Endothelial cell (in vitro differentiated cells): ENCODE results near the gene RRM2. TPM values are rescaled to one million over a fixed set of nuclear protein-coding genes. Genes with fewer than 3 reads are reported as not detected.
A peak's percentile ranks its signal among the peaks of the same experiment; 100 is the strongest.

Experiments
- DNase-seq: peaks from one replicate; pipeline ENCODE4 v3.0.0; 2021; ENCODE audit warnings: low spot score
- H3K27ac Mint-ChIP-seq: one replicate; pipeline ENCODE4 v1.8.0; 2021; ENCODE audit warnings: mixed read lengths, inconsistent platforms; ENCODE audit not compliant: unreplicated experiment
- H3K27me3 Mint-ChIP-seq: one replicate; pipeline ENCODE4 v1.8.0; 2021; ENCODE audit warnings: mild to moderate bottlenecking, moderate library complexity, mixed read lengths, inconsistent platforms; ENCODE audit not compliant: unreplicated experiment
- H3K36me3 Mint-ChIP-seq: one replicate; pipeline ENCODE4 v1.8.0; 2021; ENCODE audit warnings: mild to moderate bottlenecking, low read depth, mixed read lengths, inconsistent platforms; ENCODE audit not compliant: unreplicated experiment
- H3K4me1 Mint-ChIP-seq: one replicate; pipeline ENCODE4 v1.8.0; 2021; ENCODE audit warnings: mild to moderate bottlenecking, mixed read lengths, inconsistent platforms; ENCODE audit not compliant: unreplicated experiment
- H3K4me3 Mint-ChIP-seq: one replicate; pipeline ENCODE4 v1.8.0; 2021; ENCODE audit warnings: mild to moderate bottlenecking, mixed read lengths, inconsistent platforms; ENCODE audit not compliant: unreplicated experiment
- H3K9me3 Mint-ChIP-seq: one replicate; pipeline ENCODE4 v1.8.0; 2021; ENCODE audit warnings: mixed read lengths, inconsistent platforms; ENCODE audit not compliant: unreplicated experiment
- CTCF ChIP-seq: fragments of 200-600 bp; sonication (generic); IDR thresholded peaks from one replicate; pipeline ENCODE4 v1.5.0; 2021; ENCODE audit warnings: antibody characterized with exemption; ENCODE audit not compliant: unreplicated experiment
- total RNA-seq: library from RNA; stranded (reverse); fragmentation: NEBNext Ultra II Directional; extraction: Animal tissue kit (Norgen Biotek cat#: 25700); gene quantifications from one replicate; pipeline ENCODE4 v1.2.1, GENCODE V29; 2021; ENCODE audit not compliant: unreplicated experiment

RRM2 gene
- total RNA-seq, 1 donor from 2014 or later = 18.7 TPM

GRCh38 chr2:10076988-10077527 lies 45.5 kb upstream of the RRM2 start:
- TF ChIP-seq CTCF = no peak
- H3K27me3 Mint-ChIP-seq = peaks cover 17% of the 10 kb centered on the region
- H3K9me3 Mint-ChIP-seq = no peaks in the 10 kb centered on the region
- no peaks in the 10 kb centered on the region for H3K36me3 Mint-ChIP-seq
- no peak overlapping the region for H3K4me3 Mint-ChIP-seq
- no peak for DNase-seq
- peaks cover 10% of the 10 kb centered on the region for H3K4me1 Mint-ChIP-seq
- no peak overlapping the region for H3K27ac Mint-ChIP-seq

- peaks cover 6% of the 10 kb centered on the region for H3K4me1 Mint-ChIP-seq
- no peak overlapping the region for H3K27ac Mint-ChIP-seq
- no peak overlapping the region for H3K4me3 Mint-ChIP-seq
- no peak for DNase-seq
- no peaks in the 10 kb centered on the region for H3K36me3 Mint-ChIP-seq
- peaks cover 17% of the 10 kb centered on the region for H3K27me3 Mint-ChIP-seq
- TF ChIP-seq CTCF = no peak
- no peaks in the 10 kb centered on the region for H3K9me3 Mint-ChIP-seq
These were observed 44.5 kb upstream of the RRM2 start for GRCh38 chr2:10078001-10078400.

DNA sequence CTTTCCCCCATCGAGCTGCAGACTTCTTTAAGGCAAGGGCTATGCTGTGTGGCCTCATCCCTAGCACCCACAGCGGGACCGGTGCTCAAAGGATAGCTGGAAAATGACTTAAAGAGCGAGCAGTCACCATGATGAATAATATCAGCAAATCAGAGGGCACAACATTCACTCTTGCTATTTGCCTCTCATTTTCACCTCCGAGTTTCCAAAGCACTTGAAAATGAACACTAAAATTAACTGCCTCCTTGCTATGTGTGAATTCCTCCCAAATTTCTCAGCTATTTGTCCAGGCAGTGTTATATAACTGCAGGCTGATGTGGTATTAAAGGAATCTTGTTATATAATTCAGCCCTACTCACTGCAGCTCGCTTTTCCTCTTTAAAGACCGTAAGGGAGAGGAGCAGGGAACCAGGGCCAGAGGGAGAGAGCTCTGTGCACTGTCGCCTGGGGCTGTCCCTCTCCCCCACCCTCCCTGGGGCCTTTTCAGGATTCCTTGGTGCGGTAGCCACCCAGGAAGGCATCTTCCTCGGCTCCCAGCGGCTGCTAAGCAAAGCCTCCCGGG lies 43.8 kb upstream of the RRM2 start:
- Mint-ChIP-seq H3K4me3 (peak overlapping the region; percentile 89), H3K36me3 (no peaks in the 10 kb centered on the region), H3K27me3 (peaks cover 16% of the 10 kb centered on the region), H3K9me3 (no peaks in the 10 kb centered on the region), H3K4me1 (peaks cover 6% of the 10 kb centered on the region), H3K27ac (no peak overlapping the region)
- TF ChIP-seq CTCF = no peak
- DNase-seq = no peak

GRCh38 chr2:10079266-10079869 lies 43.2 kb upstream of the RRM2 start:
- TF ChIP-seq CTCF = no peak
- Mint-ChIP-seq H3K4me3 (peak overlapping the region; percentile 89), H3K27me3 (peaks cover 16% of the 10 kb centered on the region), H3K36me3 (no peaks in the 10 kb centered on the region), H3K4me1 (peaks cover 6% of the 10 kb centered on the region), H3K9me3 (no peaks in the 10 kb centered on the region), H3K27ac (no peak overlapping the region)
- peak; percentile 53 for DNase-seq

DNA sequence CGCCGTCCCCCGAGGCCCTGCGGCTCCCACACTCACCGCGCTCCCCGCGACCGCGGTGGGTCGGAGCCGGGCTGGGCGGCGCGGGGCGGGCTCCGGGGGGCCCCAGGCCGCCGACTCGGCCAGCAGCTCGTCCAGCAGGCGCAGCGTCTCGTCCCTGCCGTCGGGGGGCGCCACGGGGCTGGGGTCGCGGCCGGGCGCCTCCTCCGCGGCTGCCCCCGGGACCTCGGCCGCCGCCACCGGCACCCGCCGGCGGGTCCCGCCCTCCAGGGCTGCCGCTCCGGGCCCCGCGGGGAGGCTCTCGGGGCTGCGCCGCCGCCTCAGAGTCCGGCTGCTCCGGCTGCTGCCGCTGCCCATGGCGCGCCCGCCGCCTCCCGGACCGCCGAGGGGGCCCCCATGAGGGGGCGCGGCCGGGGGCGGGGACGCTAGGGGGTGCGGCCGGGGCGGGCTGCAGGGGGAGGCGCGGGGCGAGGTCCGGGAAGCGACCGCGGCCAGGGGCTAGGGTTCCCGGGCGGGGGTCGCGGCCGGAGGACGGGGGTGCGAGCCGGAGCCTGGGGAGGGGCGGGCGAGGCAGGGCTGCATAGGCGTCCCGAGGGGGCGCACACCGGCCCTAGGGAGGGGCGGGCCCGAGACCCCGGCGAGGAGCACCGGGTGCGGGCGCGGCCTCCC lies 42.5 kb upstream of the RRM2 start, which contains the start of gene CYS1:
Gene CYS1, minus strand, starts transcription at position 542 of the 666 bp plus-strand sequence. Its CDS starts 188 bp downstream, at position 354.
- peak; percentile 74 for DNase-seq
- peak within 1 kb of the TSS; percentile 89 for H3K4me3 Mint-ChIP-seq
- peaks cover 6% of the 10 kb centered on the region for H3K4me1 Mint-ChIP-seq
- peak within 1 kb of the TSS; percentile 85 for H3K27ac Mint-ChIP-seq
- H3K9me3 Mint-ChIP-seq = no peaks in the 10 kb centered on the region
- TF ChIP-seq CTCF = no peak
- peaks cover 18% of the 10 kb centered on the region for H3K27me3 Mint-ChIP-seq
- H3K36me3 Mint-ChIP-seq = no peaks in the 10 kb centered on the region
